AML-193 (cell line): ENCODE data around the gene PPP6R3.

Experiments used
- DNase-seq, 2 experiments: peaks; one replicate each; lab custom pipeline; 2025; lab: John Stamatoyannopoulos, UW

The PPP6R3 gene, protein sequence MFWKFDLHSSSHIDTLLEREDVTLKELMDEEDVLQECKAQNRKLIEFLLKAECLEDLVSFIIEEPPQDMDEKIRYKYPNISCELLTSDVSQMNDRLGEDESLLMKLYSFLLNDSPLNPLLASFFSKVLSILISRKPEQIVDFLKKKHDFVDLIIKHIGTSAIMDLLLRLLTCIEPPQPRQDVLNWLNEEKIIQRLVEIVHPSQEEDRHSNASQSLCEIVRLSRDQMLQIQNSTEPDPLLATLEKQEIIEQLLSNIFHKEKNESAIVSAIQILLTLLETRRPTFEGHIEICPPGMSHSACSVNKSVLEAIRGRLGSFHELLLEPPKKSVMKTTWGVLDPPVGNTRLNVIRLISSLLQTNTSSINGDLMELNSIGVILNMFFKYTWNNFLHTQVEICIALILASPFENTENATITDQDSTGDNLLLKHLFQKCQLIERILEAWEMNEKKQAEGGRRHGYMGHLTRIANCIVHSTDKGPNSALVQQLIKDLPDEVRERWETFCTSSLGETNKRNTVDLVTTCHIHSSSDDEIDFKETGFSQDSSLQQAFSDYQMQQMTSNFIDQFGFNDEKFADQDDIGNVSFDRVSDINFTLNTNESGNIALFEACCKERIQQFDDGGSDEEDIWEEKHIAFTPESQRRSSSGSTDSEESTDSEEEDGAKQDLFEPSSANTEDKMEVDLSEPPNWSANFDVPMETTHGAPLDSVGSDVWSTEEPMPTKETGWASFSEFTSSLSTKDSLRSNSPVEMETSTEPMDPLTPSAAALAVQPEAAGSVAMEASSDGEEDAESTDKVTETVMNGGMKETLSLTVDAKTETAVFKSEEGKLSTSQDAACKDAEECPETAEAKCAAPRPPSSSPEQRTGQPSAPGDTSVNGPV

DNA sequence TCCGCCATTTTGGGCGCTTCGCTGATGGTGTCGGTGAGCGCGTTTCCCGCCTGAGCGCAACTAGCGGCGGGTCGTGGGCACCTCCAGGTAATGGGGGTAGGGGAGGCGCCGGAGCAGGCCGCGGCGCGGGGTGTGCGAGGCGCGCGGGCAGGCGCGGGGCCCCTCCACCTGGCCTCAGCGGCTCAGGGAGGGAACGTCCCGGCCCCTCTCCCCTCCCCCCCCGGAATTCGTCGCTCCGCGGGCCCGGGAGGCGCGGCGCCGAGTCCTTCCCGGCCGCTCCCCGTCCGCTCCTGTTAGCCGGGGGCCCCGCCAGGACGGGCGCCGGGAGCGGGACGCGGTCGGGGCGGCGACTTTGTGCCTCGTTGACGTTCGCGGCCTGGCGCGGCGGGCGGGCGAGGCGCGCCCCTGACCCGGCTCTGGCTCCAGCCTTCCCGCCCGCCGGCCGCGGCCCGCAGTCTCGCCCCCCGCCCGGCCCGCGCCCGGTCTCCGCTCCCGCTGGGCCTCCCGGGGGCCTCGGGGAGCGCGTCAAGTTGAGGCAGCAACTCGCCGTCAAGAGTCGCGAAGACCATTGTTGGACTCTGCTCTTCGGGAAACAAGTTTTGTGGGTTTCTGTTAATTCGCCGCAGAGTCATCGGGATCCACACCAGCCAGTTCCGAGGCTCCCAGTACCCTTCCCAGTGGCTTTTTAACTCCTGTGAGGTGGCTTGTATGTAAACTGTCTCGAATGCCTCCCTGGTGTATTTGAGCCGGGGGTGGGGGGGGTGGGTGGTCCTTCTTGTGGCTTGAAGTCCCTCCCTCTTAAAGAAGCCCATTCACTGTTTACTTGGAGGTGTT lies at the start of gene PPP6R3:
TSS of gene PPP6R3 (plus strand) at position 12 of the 834 bp plus-strand sequence. CDS start 76,913 bp downstream, outside the sequence.
- no peak for DNase-seq

DNA sequence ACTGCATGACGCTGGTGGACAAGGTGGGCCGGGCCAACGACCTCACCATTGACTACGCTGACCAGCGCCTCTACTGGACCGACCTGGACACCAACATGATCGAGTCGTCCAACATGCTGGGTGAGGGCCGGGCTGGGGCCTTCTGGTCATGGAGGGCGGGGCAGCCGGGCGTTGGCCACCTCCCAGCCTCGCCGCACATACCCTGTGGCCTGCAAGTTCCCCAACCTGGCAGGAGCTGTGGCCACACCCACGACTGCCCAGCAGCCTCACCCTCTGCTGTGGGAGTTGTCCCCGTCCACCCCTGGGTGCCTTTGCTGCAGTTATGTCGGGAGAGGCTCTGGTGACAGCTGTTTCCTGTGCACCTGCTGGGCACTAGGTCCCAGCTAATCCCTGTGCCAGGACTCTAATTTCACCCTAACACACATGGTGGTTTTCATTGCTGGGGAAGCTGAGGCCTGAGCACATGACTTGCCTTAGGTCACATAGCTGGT lies 49.0 kb upstream of the PPP6R3 start:
- DNase-seq: no peak

GRCh38 chr11:68412593-68413475 lies 47.7 kb upstream of the PPP6R3 start:
- no peak for DNase-seq

GRCh38 chr11:68413591-68413999 lies 47.0 kb upstream of the PPP6R3 start:
- DNase-seq: no peak

GRCh38 chr11:68414496-68415221 lies 45.9 kb upstream of the PPP6R3 start:
- no peak for DNase-seq

DNA sequence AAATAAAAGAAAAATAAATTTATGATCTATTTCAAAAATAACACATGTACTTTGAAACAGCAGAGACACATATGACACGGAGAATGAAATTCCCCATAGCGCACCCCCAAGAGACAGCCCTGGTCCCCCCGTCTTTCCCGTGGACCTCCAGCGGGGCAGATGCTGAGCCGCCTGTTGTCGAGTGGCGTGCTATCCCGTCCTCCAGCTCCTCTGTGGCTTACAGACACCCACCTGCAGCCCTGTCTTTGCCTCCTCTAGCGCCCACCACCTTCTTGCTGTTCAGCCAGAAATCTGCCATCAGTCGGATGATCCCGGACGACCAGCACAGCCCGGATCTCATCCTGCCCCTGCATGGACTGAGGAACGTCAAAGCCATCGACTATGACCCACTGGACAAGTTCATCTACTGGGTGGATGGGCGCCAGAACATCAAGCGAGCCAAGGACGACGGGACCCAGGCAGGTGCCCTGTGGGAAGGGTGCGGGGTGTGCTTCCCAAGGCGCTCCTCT lies 44.4 kb upstream of the PPP6R3 start:
- no peak for DNase-seq

GRCh38 chr11:68418648-68419047 lies 41.9 kb upstream of the PPP6R3 start:
- no peak for DNase-seq

- no peak for DNase-seq
Observed at GRCh38 chr11:68420171-68420570, 40.4 kb upstream of the PPP6R3 start.

- DNase-seq: no peak
Observed at GRCh38 chr11:68423481-68423880, 37.1 kb upstream of the PPP6R3 start.

DNA sequence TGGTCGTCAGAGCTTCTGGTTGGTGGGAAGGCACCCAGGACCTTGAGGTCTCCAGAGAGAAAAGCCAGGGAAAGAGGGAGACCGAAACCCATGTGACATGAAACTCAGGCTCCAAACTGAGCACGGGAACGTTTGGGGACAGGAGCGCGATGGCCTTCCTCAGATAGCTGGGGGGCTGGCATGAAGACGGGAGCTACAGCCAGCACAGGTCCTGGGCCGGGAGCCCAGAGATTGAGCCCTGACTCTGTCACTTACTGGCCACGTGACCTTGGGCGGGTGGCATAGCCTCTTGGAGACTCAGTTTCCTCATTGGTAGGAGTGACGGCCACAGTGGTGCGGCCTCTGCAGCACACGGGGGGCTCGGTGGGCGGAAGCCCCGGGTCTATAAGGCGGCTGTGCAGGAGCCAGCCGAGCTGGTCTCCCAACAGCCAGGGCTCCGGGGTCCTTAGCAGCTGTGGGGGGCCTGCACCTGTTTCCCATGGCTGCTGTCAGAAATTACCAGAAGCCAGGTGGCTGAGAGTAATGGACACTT lies 36.4 kb upstream of the PPP6R3 start:
- DNase-seq: no peak

GRCh38 chr11:68424981-68425865 lies 35.3 kb upstream of the PPP6R3 start:
- no peak for DNase-seq

- no peak for DNase-seq
Observed at GRCh38 chr11:68425866-68426380, 34.6 kb upstream of the PPP6R3 start.

DNA sequence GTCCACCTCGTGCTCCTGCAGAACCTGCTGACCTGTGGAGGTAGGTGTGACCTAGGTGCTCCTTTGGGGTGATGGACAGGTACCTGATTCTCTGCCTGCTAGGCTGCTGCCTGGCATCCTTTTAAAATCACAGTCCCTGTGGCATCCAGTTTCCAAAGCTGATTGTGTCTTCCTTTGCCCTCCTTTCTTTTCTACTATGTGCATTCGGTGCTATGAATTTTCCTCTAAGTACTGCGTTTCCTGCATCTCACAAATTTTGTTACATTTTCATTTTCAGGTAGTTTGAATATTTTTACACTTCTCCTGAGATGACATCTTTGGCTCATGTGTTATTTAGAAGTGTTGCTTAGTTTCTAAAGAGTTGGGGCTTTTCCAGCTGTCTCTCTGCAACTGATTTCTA lies 30.9 kb upstream of the PPP6R3 start:
- DNase-seq: no peak

GRCh38 chr11:68430384-68430783 lies 30.2 kb upstream of the PPP6R3 start:
- no peak for DNase-seq

DNA sequence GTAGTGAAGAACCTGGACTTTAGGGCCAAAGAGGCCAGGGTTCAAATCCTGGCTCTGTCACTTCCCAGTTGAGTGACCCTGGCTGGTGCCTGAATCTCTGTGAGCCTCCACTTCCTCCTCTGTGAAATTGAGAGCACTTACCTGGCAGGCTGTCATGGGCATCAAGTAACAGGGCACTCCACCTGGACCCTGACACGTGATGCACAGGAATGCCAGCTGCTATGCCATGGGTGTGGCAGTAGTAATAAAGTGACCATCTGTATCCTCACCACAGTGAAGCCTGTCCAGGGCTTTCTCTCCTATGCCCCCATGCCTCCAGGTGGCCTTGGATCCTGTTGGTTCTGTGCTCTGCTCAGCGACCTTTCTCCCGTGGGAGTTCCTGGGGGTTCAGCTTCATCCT lies 29.8 kb upstream of the PPP6R3 start:
- DNase-seq: no peak

- no peak for DNase-seq
Observed at GRCh38 chr11:68431984-68432645, 28.4 kb upstream of the PPP6R3 start.

GRCh38 chr11:68432874-68433273 lies 27.7 kb upstream of the PPP6R3 start:
- no peak for DNase-seq

DNA sequence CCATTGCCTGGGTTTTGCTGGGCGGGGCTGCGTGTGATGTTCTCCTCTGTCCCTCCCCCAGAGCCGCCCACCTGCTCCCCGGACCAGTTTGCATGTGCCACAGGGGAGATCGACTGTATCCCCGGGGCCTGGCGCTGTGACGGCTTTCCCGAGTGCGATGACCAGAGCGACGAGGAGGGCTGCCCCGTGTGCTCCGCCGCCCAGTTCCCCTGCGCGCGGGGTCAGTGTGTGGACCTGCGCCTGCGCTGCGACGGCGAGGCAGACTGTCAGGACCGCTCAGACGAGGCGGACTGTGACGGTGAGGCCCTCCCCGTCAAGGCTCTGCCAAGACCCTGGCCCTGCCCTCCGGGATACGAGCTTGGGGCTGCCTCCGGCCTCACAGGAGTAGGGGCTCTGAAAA lies 27.0 kb upstream of the PPP6R3 start:
- no peak for DNase-seq
